ENCODE results near the gene EIF4G3. TPM values are rescaled to one million over a fixed set of nuclear protein-coding genes. Genes with fewer than 3 reads are reported as not detected.

EIF4G3 gene
- total and polyA plus RNA-seq, 9 of the 15 experiments (the other 6 are each of a cell fraction or from before 2014, with no cell fraction given): 6.7 to 40.5 (median 32.1) TPM

DNA sequence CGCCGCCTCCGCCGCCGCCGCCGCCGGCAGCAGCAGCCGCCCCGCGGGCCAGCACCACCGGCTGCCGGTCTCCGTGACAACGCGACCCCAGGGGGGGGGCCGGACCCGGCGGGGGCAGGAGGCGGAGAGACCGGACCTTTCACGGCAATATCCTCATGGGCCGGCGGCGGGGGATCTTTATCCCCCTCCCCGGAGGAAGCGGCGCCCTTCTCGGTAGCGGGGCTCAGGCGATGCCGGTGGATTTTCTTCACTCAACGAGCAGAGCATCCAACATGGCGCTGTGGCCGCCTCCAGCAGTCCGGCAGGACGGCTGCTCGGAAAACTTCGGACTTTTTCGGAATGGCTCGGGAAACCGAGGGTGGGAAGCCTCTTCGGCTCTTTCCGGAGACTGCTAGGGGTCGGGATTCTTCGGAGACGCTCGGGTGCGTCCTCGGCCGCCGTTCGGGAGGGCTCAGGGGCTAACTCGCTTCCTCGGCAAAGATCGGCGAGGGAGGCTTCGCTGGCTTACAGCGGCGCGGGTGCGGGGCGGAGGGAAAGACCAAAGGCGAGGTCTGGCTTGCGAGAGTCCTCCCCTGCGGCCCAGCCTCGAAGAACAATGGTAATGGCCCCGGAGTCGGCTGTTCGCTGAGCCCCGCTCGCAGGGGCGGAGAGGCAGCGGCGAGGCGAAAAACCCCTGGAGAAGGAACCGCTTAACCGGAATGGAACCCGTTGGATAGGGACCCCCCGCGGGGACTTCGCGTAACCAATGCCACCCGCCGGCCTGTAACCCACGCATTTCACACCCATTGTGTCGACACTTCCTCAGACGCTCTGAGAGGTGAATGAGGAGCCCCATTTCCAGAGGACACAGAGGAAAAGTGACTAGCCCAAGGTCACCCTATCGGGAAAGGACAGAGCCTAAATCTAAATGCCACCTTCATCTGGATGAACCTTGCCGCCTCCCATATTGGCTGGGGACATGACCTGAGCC lies at the start of gene EIF4G3 (continued):
- TF ChIP-seq, protein P1, sequence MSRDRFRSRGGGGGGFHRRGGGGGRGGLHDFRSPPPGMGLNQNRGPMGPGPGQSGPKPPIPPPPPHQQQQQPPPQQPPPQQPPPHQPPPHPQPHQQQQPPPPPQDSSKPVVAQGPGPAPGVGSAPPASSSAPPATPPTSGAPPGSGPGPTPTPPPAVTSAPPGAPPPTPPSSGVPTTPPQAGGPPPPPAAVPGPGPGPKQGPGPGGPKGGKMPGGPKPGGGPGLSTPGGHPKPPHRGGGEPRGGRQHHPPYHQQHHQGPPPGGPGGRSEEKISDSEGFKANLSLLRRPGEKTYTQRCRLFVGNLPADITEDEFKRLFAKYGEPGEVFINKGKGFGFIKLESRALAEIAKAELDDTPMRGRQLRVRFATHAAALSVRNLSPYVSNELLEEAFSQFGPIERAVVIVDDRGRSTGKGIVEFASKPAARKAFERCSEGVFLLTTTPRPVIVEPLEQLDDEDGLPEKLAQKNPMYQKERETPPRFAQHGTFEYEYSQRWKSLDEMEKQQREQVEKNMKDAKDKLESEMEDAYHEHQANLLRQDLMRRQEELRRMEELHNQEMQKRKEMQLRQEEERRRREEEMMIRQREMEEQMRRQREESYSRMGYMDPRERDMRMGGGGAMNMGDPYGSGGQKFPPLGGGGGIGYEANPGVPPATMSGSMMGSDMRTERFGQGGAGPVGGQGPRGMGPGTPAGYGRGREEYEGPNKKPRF (IDR thresholded peaks at IDR 0.05; ENCODE audit: low read depth, low read length): no peak
- TF ChIP-seq MLX (CRISPR knock-in tag; conservative IDR thresholded peaks at IDR 0.05): no peak
- no peak for TF ChIP-seq SMARCB1 (IDR thresholded peaks at IDR 0.05; ENCODE audit: insufficient read length, low read depth)
- peak; percentile 31; the same call in 1 of the 2 replicates for TF ChIP-seq HCFC1 (IDR thresholded peaks at IDR 0.05; ENCODE audit: low read depth, low read length)
- TF ChIP-seq, protein P2, sequence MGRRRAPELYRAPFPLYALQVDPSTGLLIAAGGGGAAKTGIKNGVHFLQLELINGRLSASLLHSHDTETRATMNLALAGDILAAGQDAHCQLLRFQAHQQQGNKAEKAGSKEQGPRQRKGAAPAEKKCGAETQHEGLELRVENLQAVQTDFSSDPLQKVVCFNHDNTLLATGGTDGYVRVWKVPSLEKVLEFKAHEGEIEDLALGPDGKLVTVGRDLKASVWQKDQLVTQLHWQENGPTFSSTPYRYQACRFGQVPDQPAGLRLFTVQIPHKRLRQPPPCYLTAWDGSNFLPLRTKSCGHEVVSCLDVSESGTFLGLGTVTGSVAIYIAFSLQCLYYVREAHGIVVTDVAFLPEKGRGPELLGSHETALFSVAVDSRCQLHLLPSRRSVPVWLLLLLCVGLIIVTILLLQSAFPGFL (CRISPR knock-in tag; IDR thresholded peaks at IDR 0.05): no peak
- TF ChIP-seq TRIM24 (IDR thresholded peaks at IDR 0.05): peak in 1 of 2 experiments; percentile 34; a peak in 1 of 4 replicates
- TF ChIP-seq DNMT1 (IDR thresholded peaks at IDR 0.05): no peak
- TF ChIP-seq FOXP4 (CRISPR knock-in tag; IDR thresholded peaks at IDR 0.05; ENCODE audit: borderline replicate concordance): no peak
- TF ChIP-seq ZNF274 (IDR thresholded peaks at IDR 0.05; ENCODE audit: borderline replicate concordance, low read depth, low read length): no peak
- no peak for TF ChIP-seq ZNF3 (CRISPR knock-in tag; IDR thresholded peaks at IDR 0.05)
- TF ChIP-seq CCNT2 (IDR thresholded peaks at IDR 0.05; ENCODE audit: borderline replicate concordance, extremely low read depth, insufficient read length, low read depth, low read length): peak; percentile 31
- no peak for TF ChIP-seq MYBL2 (IDR thresholded peaks at IDR 0.05; ENCODE audit: low read depth)
- TF ChIP-seq MYBL2 (CRISPR knock-in tag; IDR thresholded peaks at IDR 0.05; ENCODE audit: borderline replicate concordance): no peak
- TF ChIP-seq, protein P3, sequence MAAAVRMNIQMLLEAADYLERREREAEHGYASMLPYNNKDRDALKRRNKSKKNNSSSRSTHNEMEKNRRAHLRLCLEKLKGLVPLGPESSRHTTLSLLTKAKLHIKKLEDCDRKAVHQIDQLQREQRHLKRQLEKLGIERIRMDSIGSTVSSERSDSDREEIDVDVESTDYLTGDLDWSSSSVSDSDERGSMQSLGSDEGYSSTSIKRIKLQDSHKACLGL (CRISPR knock-in tag; IDR thresholded peaks at IDR 0.05; ENCODE audit: borderline replicate concordance, poor library complexity, severe bottlenecking): no peak
- TF ChIP-seq ZNF57 (CRISPR knock-in tag; IDR thresholded peaks at IDR 0.05): no peak
- no peak for TF ChIP-seq MEF2D (tag; conservative IDR thresholded peaks at IDR 0.05; ENCODE audit: low read depth)
- no peak for TF ChIP-seq BRF1 (IDR thresholded peaks at IDR 0.05; ENCODE audit: borderline replicate concordance, extremely low read depth, insufficient read length)
- no peak for TF ChIP-seq MED1 (CRISPR knock-in tag; IDR thresholded peaks at IDR 0.05; ENCODE audit: borderline replicate concordance)
- TF ChIP-seq ZNF668 (CRISPR knock-in tag; IDR thresholded peaks at IDR 0.05): peak; percentile 65; the same call in 1 of the 2 replicates
- TF ChIP-seq TEAD2 (tag; IDR thresholded peaks at IDR 0.05): no peak

Data from K562 (cell line).